Brain microvascular endothelial cell (primary cell): ENCODE measurements around the gene ATP1A2.

ENCODE experiments used
- DNase-seq: peaks from one replicate; pipeline ENCODE4 v3.0.0-alpha.2; 2020
- H3K27ac ChIP-seq: fragments of 250-450 bp; sonication (Bioruptor Pico); 2 replicates; pipeline ENCODE4 v1.5.1; 2020; ENCODE audit warnings: mild to moderate bottlenecking, moderate library complexity
- H3K27me3 ChIP-seq: fragments of 250-450 bp; sonication (Bioruptor Pico); replicated peaks from 2 replicates; pipeline ENCODE4 v1.5.1; 2020; ENCODE audit warnings: mild to moderate bottlenecking
- H3K36me3 ChIP-seq: fragments of 250-450 bp; sonication (Bioruptor Pico); replicated peaks from 2 replicates; pipeline ENCODE4 v1.5.1; 2020; ENCODE audit warnings: mild to moderate bottlenecking
- H3K4me3 ChIP-seq: 2 replicates; pipeline ENCODE4 v1.5.1; 2011; ENCODE audit warnings: low read depth, mild to moderate bottlenecking, control low read depth, low read length, moderate library complexity
- CTCF ChIP-seq: IDR thresholded peaks from 2 replicates; pipeline ENCODE4 v1.5.1; 2011; ENCODE audit warnings: low read depth, mild to moderate bottlenecking, moderate library complexity, low read length, control low read depth, inconsistent platforms; ENCODE audit errors: missing control alignments
- in situ Hi-C: cut with HindIII; loops from 2 replicates; pipeline ENCODE4 v1.10.0; 2017; ENCODE audit warnings: low sequenced_read_pairs, low pct_ligation_motif_present

ATP1A2 gene

GRCh38 chr1:160171980-160172379 is 56.4 kb downstream of the ATP1A2 start:
- TF ChIP-seq CTCF, result no peak
- Histone ChIP-seq H3K36me3 (no peaks in the 10 kb centered on the region), H3K27me3 (no peaks in the 10 kb centered on the region), H3K4me3 (no peak overlapping the region), H3K27ac (no peak overlapping the region)
- no peak for DNase-seq
- in situ Hi-C loops, result no loop called here

GRCh38 chr1:160177231-160177630 is 61.7 kb downstream of the ATP1A2 start:
- Histone ChIP-seq H3K27me3 (no peaks in the 10 kb centered on the region), H3K36me3 (no peaks in the 10 kb centered on the region), H3K27ac (no peak overlapping the region), H3K4me3 (no peak overlapping the region)
- no peak for DNase-seq
- TF ChIP-seq CTCF, result no peak
- in situ Hi-C loops, result no loop called here

- H3K27ac ChIP-seq, result no peak overlapping the region
- no peaks in the 10 kb centered on the region for H3K36me3 ChIP-seq
- DNase-seq, result no peak
- in situ Hi-C loops, result no loop called here
- no peaks in the 10 kb centered on the region for H3K27me3 ChIP-seq
- no peak for TF ChIP-seq CTCF
- no peak overlapping the region for H3K4me3 ChIP-seq
Observed at GRCh38 chr1:160177667-160178066, 62.1 kb downstream of the ATP1A2 start.

- Histone ChIP-seq H3K4me3 (no peak overlapping the region), H3K27ac (no peak overlapping the region), H3K36me3 (no peaks in the 10 kb centered on the region), H3K27me3 (no peaks in the 10 kb centered on the region)
- in situ Hi-C loops, result no loop called here
- no peak for DNase-seq
- no peak for TF ChIP-seq CTCF
Observed at GRCh38 chr1:160178731-160179130, 63.2 kb downstream of the ATP1A2 start.

GRCh38 chr1:160179336-160179735 is 63.8 kb downstream of the ATP1A2 start:
- DNase-seq, result no peak
- Histone ChIP-seq H3K36me3 (no peaks in the 10 kb centered on the region), H3K4me3 (no peak overlapping the region), H3K27me3 (no peaks in the 10 kb centered on the region), H3K27ac (no peak overlapping the region)
- no peak for TF ChIP-seq CTCF
- in situ Hi-C loops, result no loop called here

- TF ChIP-seq CTCF, result no peak
- Histone ChIP-seq H3K27ac (no peak overlapping the region), H3K27me3 (no peaks in the 10 kb centered on the region), H3K36me3 (no peaks in the 10 kb centered on the region), H3K4me3 (no peak overlapping the region)
- in situ Hi-C loops, result no loop called here
- no peak for DNase-seq
Observed at GRCh38 chr1:160186246-160186645, 70.7 kb downstream of the ATP1A2 start.
